ENCODE results near the gene C1QTNF9.
"Not testable (repeated sequence)": the region's sequence is repeated elsewhere in the genome, so short reads cannot be mapped to it uniquely, and the experiment has no call there.

GRCh38 chr13:24366315-24366714 lies 56.9 kb downstream of the C1QTNF9 start:
- TF ChIP-seq POLR2AphosphoS5 (IDR thresholded peaks at IDR 0.05; ENCODE audit: insufficient read depth, low read depth, low read length); CTCF (IDR thresholded peaks at IDR 0.05; ENCODE audit: extremely low read depth in 1 of 2, insufficient read depth in 1 of 2, low read depth in 1 of 2, low read length in 2 of 2); POLR2A (IDR thresholded peaks at IDR 0.05; ENCODE audit: low read depth, low read length); EZH2 (IDR thresholded peaks at IDR 0.05; ENCODE audit: borderline replicate concordance, low read depth, low read length, severe bottlenecking): not testable (repeated sequence)
